Hepatocyte (in vitro differentiated cells): ENCODE results near the gene ZNHIT1. TPM values are rescaled to one million over a fixed set of nuclear protein-coding genes. Genes with fewer than 3 reads are reported as not detected.

ENCODE experiments used
- DNase-seq: peaks from one replicate; pipeline ENCODE4 v3.0.0-alpha.2; 2016; ENCODE audit warnings: low spot score
- H2AFZ ChIP-seq: fragments of 200-600 bp; sonication (generic); 2 replicates; pipeline ENCODE4 v1.6.0; 2016; ENCODE audit warnings: antibody characterized with exemption, mild to moderate bottlenecking
- H3K27ac ChIP-seq: fragments of 200-600 bp; sonication (generic); 2 replicates; pipeline ENCODE4 v1.5.1; 2016; ENCODE audit warnings: mild to moderate bottlenecking
- H3K27me3 ChIP-seq: fragments of 200-600 bp; sonication (generic); 2 replicates; pipeline ENCODE4 v1.6.1; 2016
- H3K36me3 ChIP-seq: fragments of 200-600 bp; sonication (generic); replicated peaks from 2 replicates; pipeline ENCODE4 v1.5.1; 2016; ENCODE audit warnings: low read depth; ENCODE audit not compliant: insufficient read depth
- H3K4me1 ChIP-seq: fragments of 200-600 bp; sonication (generic); 2 replicates; pipeline ENCODE4 v1.5.1; 2016; ENCODE audit warnings: mild to moderate bottlenecking, moderate library complexity; ENCODE audit not compliant: insufficient read depth
- H3K4me2 ChIP-seq: fragments of 200-600 bp; sonication (generic); 2 replicates; pipeline ENCODE4 v1.6.0; 2016
- H3K4me3 ChIP-seq: fragments of 200-600 bp; sonication (generic); 2 replicates; pipeline ENCODE4 v1.5.1; 2016; ENCODE audit warnings: mild to moderate bottlenecking
- H3K79me2 ChIP-seq: fragments of 200-600 bp; sonication (generic); 2 replicates; pipeline ENCODE4 v1.6.0; 2017; ENCODE audit warnings: mild to moderate bottlenecking
- H3K9me2 ChIP-seq: fragments of 200-600 bp; sonication (generic); replicated peaks from 2 replicates; pipeline ENCODE4 v1.6.0; 2017; ENCODE audit warnings: mild to moderate bottlenecking; ENCODE audit not compliant: insufficient read depth
- H3K9me3 ChIP-seq: fragments of 200-600 bp; sonication (generic); 2 replicates; pipeline ENCODE4 v1.5.1; 2016; ENCODE audit warnings: low read depth, mild to moderate bottlenecking
- H4K20me1 ChIP-seq: fragments of 200-600 bp; sonication (generic); 2 replicates; pipeline ENCODE4 v1.6.0; 2016; ENCODE audit warnings: mild to moderate bottlenecking; ENCODE audit not compliant: insufficient read depth, poor library complexity, severe bottlenecking
- EZH2 ChIP-seq: fragments of 200-600 bp; sonication (generic); IDR thresholded peaks from 2 replicates; pipeline ENCODE4 v1.6.1; 2016; ENCODE audit warnings: antibody characterized with exemption, mild to moderate bottlenecking, borderline replicate concordance
- EZH2phosphoT487 ChIP-seq: fragments of 200-600 bp; sonication (generic); IDR thresholded peaks from one replicate; pipeline ENCODE4 v1.6.1; 2018; ENCODE audit warnings: antibody characterized with exemption, mild to moderate bottlenecking, low read depth, moderate library complexity; ENCODE audit not compliant: unreplicated experiment, severe bottlenecking
- WGBS: methylation state at CpG from one replicate; pipeline ENCODE4 v1.1.6; 2016; ENCODE audit warnings: low lambda C conversion rate; ENCODE audit errors: missing lambda C conversion rate; 5-methylcytosine and 5-hydroxymethylcytosine counted together
- polyA plus RNA-seq: library from polyadenylated mRNA; unstranded; fragments of >200 nt; fragmentation: Nextera tagmentation; extraction: Ambion mirVana; gene quantifications from 2 replicates; pipeline ENCODE4 v1.2.1, GENCODE V29; 2016
- total RNA-seq: library from RNA; depleted of rRNA; stranded (reverse); fragments of >200 nt; gene quantifications from 2 replicates; pipeline ENCODE4 v1.2.3, GENCODE V29; 2014
- TF ChIP-seq, protein P1 (sequence below): fragments of 200-600 bp; sonication (generic); IDR thresholded peaks from 2 replicates; pipeline ENCODE4 v1.5.1; 2016; ENCODE audit warnings: antibody characterized with exemption, mild to moderate bottlenecking; ENCODE audit not compliant: poor library complexity

Gene ZNHIT1
- total and polyA plus RNA-seq, 2 experiments from 2014 or later, result 110 to 117 TPM

DNA sequence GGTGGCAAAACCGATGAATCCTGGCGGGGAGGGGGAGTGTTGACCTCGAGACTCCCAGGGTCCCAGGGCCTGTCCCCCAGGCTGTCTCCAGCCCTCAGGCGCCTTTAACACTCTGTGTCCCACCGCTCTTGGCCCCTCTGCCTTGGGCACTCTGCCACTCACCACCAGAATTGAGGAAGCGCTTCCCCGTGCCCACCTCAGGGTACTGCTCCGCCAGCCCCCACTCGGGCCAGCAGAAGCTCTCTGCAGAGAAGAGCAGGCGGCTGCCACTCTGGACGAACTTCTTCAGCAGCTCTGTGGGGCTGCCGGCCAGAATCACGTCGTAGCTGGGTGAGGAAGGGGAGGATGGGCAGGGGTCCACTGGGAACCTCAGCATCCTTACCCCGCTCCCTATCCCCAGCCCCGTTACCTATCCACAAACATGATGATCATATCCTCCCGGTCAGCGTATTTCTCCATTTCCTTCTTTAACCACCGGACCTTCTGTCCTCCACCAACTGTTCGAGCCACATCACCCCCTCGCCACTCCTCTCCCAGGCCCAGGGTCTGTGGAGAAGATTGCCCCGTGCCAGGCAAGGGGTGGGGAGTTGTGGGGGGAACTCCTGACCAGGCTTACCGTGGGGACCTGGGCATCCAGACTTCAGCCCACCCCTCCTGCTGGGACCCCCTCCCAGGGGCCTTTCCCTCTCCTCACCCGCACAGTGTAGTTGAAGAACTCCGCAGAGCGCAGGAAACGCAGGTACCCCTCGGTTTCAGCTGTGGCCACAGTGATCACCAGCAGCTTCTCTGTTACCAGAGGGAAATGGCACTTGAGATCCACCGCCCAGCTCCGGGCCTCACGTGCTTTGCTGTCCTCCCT lies 1.7 kb upstream of the ZNHIT1 start:
- peak overlapping the region; percentile 33 for H3K4me3 ChIP-seq
- H3K9me3 ChIP-seq, result no peaks in the 10 kb centered on the region
- 67% methylated on average over 30 of the region's 31 CpGs for WGBS
- no peak for DNase-seq
- H3K27me3 ChIP-seq, result no peaks in the 10 kb centered on the region
- no peaks in the 10 kb centered on the region for H4K20me1 ChIP-seq
- TF ChIP-seq, protein P1, sequence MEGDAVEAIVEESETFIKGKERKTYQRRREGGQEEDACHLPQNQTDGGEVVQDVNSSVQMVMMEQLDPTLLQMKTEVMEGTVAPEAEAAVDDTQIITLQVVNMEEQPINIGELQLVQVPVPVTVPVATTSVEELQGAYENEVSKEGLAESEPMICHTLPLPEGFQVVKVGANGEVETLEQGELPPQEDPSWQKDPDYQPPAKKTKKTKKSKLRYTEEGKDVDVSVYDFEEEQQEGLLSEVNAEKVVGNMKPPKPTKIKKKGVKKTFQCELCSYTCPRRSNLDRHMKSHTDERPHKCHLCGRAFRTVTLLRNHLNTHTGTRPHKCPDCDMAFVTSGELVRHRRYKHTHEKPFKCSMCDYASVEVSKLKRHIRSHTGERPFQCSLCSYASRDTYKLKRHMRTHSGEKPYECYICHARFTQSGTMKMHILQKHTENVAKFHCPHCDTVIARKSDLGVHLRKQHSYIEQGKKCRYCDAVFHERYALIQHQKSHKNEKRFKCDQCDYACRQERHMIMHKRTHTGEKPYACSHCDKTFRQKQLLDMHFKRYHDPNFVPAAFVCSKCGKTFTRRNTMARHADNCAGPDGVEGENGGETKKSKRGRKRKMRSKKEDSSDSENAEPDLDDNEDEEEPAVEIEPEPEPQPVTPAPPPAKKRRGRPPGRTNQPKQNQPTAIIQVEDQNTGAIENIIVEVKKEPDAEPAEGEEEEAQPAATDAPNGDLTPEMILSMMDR, result no peak
- TF ChIP-seq EZH2phosphoT487, result no peak
- TF ChIP-seq EZH2, result no peak
- H3K4me2 ChIP-seq, result peak overlapping the region; percentile 82
- H3K27ac ChIP-seq, result peak overlapping the region; percentile 92
- H3K79me2 ChIP-seq, result peaks cover 49% of the 10 kb centered on the region
- peak overlapping the region; percentile 62 for H2AFZ ChIP-seq
- no peaks in the 10 kb centered on the region for H3K36me3 ChIP-seq
- H3K9me2 ChIP-seq, result no peaks in the 10 kb centered on the region
- peaks cover 21% of the 10 kb centered on the region for H3K4me1 ChIP-seq

DNA sequence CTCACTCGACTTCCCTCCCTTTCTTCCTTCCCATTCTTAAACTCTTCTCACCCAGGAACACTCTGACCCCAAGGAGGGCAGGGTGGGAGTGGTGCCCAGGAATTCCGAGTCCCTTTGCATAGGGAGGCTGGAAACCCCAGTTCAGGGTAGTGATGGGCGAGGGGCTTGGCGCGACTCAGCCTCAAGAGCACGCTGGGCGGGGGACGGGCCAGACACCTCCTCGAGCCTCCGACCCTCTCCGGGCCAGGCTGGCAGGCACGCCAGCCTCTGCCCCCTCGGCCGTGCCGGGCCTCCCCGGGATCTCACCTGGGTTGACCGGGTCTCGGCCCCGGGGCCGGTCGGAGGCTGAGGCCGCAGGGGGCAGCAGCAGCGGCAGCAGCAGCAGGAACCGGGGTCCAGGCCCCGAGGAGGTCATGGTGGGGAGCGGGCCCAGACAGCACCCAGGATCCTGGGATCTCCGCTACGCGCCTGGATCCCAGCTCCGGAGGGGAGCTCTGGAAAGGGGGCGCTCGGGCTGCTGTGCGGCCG lies 1.0 kb upstream of the ZNHIT1 start:
- WGBS, result under 1% methylated on average over 30 of the region's 34 CpGs

GRCh38 chr7:101218236-101219125 lies 516 bp downstream of the ZNHIT1 start:
- H3K27ac ChIP-seq, result peak overlapping the region; percentile 91
- peak overlapping the region; percentile 47 for H3K4me3 ChIP-seq
- no peaks in the 10 kb centered on the region for H4K20me1 ChIP-seq
- H3K9me2 ChIP-seq, result no peaks in the 10 kb centered on the region
- peak overlapping the region; percentile 95 for H3K4me2 ChIP-seq
- no peaks in the 10 kb centered on the region for H3K9me3 ChIP-seq
- H3K4me1 ChIP-seq, result peaks cover 21% of the 10 kb centered on the region
- no peaks in the 10 kb centered on the region for H3K36me3 ChIP-seq
- H3K79me2 ChIP-seq, result peaks cover 55% of the 10 kb centered on the region
- 12% methylated on average over 26 of the region's 26 CpGs for WGBS
- H2AFZ ChIP-seq, result peak overlapping the region; percentile 63
- no peaks in the 10 kb centered on the region for H3K27me3 ChIP-seq
- TF ChIP-seq EZH2phosphoT487, result no peak
- TF ChIP-seq, protein P1, result no peak
- TF ChIP-seq EZH2, result no peak
- peak; percentile 71 for DNase-seq

More for the DNA sequence above, 1.0 kb upstream of the ZNHIT1 start:
- Histone ChIP-seq H2AFZ (peak overlapping the region; percentile 62), H3K9me3 (no peaks in the 10 kb centered on the region), H4K20me1 (no peaks in the 10 kb centered on the region), H3K4me2 (peak overlapping the region; percentile 82), H3K27ac (peak overlapping the region; percentile 92), H3K4me3 (peak overlapping the region; percentile 33), H3K4me1 (peaks cover 21% of the 10 kb centered on the region), H3K36me3 (no peaks in the 10 kb centered on the region), H3K9me2 (no peaks in the 10 kb centered on the region), H3K27me3 (no peaks in the 10 kb centered on the region), H3K79me2 (peaks cover 55% of the 10 kb centered on the region)
- no peak for TF ChIP-seq EZH2phosphoT487
- TF ChIP-seq EZH2, result no peak
- TF ChIP-seq, protein P1, result no peak
- DNase-seq, result no peak
